RWPE1 (cell line): Measurements from ENCODE around the gene RDH13.
"Not testable (repeated sequence)": the region's sequence is repeated elsewhere in the genome, so short reads cannot be mapped to it uniquely, and the experiment has no call there.

ENCODE experiments used
- CTCF ChIA-PET: fragments of 350-600 bp; sonication (Branson Sonifier 250); formaldehyde crosslinking; extraction: SDS; loops from one replicate; lab custom pipeline; 2021; lab: Yijun Ruan, JAX
- POLR2A ChIA-PET: fragments of 400-600 bp; formaldehyde crosslinking; extraction: SDS; loops from one replicate; lab custom pipeline; 2020; ENCODE audit warnings: antibody characterized with exemption; ENCODE audit not compliant: low non-redundant PET; lab: Yijun Ruan, JAX
- DNase-seq: peaks from one replicate; pipeline ENCODE4 v3.0.0; 2012; ENCODE audit warnings: low spot score
- H3K27ac ChIP-seq: fragments of 450-650 bp; 2 replicates; pipeline ENCODE4 v1.5.1; 2017
- TF ChIP-seq, protein P1 (sequence below): fragments of 450-650 bp; conservative IDR thresholded peaks from 2 replicates; pipeline ENCODE4 v1.5.1; 2017; ENCODE audit warnings: low read depth, mild to moderate bottlenecking

RDH13 gene

DNA sequence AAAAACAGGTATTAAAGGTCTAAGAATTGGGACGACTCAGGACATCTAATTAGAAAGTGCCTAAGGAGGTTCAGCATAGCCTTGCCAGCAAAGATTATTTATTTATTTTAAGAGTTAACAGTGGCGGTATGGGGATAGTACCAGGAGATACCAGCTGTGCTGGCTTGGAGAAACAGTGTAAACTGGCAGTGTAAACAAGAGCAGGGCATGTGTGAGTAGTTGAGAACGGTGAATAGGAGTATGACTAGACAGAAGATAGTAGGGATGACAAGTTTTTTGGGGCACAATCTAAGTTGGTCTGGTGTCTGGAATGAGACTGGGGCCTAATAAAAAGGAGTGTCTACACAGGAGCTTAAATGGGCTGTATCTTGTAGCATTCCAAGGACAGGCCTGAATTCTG is 55.4 kb downstream of the RDH13 start:
- H3K27ac ChIP-seq, DNase-seq, POLR2A ChIA-PET: not testable (repeated sequence)
- CTCF ChIA-PET = interaction anchor here (0.6 kb wide), 1 partner anchor 847 kb away, joined by 3 read pairs; no protein-coding TSS in a partner anchor

DNA sequence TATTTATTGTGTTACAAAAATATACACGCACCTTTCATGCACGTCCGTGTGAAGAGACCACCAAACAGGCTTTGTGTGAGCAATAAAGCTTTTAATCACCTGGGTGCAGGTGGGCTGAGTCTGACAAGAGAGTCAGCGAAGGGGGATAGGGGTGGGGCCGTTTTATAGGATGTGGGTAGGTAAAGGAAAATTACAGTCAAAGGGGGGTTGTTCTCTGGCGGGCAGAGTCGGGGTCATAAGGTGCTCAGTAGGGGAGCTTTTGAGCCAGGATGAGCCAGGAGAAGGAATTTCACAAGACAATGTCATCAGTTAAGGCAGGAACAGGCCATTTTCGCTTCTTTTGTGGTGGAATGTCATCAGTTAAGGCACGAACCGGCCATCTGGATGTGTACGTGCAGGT is 56.2 kb downstream of the RDH13 start:
- not testable (repeated sequence) for DNase-seq
- POLR2A ChIA-PET = interaction anchor here (0.6 kb wide), 1 partner anchor 51 kb away, joined by 4 read pairs; no protein-coding TSS in a partner anchor

DNA sequence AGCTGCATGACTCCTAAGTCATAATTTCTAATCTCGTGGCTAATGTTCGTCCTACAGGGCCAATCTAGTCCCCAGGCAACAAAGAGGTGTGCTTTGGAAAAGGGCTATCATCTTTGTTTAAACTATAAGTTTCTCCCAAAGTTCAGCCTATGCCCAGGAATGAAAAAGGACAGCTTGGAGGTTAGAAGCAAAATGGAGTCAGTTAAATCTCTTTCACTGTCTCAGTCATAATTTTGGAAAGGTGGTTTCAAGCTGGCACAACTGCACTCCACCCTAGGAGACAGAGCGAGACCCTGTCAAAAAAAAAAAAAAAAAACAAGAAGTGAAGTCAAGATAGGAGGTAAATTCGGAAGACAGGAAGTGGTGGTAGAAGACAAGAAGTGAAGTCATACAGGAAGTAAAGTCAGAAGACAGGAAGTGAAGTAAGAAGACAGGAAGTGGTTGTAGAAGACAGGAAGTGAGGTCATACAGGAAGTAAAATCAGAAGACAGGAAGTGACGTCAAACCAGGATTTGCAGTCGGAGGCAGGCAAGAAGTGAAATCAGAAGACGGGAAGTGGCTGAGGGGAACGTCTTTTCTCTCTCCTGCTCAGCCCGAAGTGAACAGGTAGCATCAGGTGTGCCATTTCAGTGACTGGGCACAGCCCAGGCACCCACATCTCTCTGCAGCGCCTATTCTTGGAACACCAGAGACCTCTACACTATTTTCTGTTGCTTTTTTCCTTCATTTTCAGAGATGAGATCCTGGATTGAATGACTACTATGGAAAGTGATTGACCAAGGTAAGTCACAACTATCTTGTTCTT is 57.1 kb downstream of the RDH13 start:
- CTCF ChIA-PET = interaction anchor here (0.9 kb wide), 1 partner anchor 15 kb away, joined by 3 read pairs; no protein-coding TSS in a partner anchor
- H3K27ac ChIP-seq = peak overlapping the region; percentile 61
- POLR2A ChIA-PET = interaction anchor here (0.6 kb wide), 1 partner anchor 52 kb away, joined by 4 read pairs; no protein-coding TSS in a partner anchor
- DNase-seq = peak; percentile 75
- TF ChIP-seq, protein P1, sequence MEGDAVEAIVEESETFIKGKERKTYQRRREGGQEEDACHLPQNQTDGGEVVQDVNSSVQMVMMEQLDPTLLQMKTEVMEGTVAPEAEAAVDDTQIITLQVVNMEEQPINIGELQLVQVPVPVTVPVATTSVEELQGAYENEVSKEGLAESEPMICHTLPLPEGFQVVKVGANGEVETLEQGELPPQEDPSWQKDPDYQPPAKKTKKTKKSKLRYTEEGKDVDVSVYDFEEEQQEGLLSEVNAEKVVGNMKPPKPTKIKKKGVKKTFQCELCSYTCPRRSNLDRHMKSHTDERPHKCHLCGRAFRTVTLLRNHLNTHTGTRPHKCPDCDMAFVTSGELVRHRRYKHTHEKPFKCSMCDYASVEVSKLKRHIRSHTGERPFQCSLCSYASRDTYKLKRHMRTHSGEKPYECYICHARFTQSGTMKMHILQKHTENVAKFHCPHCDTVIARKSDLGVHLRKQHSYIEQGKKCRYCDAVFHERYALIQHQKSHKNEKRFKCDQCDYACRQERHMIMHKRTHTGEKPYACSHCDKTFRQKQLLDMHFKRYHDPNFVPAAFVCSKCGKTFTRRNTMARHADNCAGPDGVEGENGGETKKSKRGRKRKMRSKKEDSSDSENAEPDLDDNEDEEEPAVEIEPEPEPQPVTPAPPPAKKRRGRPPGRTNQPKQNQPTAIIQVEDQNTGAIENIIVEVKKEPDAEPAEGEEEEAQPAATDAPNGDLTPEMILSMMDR = no peak

More for the DNA sequence above, 56.2 kb downstream of the RDH13 start:
- CTCF ChIA-PET, H3K27ac ChIP-seq: not testable (repeated sequence)

DNA sequence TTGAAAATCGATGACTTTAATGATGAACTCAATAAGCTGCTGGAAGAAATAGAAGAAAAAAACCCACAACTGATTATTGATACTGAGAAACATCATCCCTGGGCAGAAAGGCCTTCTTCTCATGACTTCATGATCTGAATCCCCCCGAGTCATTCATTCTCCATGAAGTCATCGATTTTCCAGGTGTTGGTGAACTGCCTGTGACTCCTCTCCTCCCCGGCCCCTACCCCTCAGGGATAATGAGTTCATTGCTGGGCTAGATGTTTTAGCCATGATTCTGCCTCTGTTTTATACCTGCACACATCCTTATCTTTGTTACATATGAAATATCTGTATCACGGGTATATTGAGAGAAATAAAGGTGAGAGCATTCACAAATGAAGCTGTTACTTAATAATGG is 62.2 kb downstream of the RDH13 start:
- CTCF ChIA-PET = interaction anchor here (0.7 kb wide), 1 partner anchor 1738 kb away, joined by 3 read pairs; no protein-coding TSS in a partner anchor
- no peak overlapping the region for H3K27ac ChIP-seq
- DNase-seq = no peak
- TF ChIP-seq, protein P1 = no peak
- POLR2A ChIA-PET = no interaction called here

DNA sequence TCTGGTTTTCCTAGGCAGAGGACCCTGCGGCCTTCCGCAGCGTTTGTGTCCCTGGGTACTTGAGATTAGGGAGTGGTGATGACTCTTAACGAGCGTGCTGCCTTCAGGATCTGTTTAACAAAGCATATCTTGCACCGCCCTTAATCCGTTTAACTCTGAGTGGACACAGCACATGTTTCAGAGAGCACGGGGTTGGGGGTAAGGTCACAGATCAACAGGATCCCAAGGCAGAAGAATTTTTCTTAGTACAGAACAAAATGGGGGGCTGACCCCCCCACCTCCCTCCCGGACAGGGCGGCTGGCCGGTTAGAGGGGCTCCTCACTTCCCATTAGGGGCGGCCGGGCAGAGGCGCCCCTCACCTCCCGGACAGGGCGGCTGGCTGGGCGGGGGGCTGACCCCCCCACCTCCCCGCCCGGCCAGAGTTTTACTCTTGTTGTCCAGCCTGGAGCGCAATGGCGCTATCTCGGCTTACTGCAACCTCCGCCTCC is 64.2 kb downstream of the RDH13 start:
- H3K27ac ChIP-seq, POLR2A ChIA-PET, CTCF ChIA-PET, DNase-seq: not testable (repeated sequence)

DNA sequence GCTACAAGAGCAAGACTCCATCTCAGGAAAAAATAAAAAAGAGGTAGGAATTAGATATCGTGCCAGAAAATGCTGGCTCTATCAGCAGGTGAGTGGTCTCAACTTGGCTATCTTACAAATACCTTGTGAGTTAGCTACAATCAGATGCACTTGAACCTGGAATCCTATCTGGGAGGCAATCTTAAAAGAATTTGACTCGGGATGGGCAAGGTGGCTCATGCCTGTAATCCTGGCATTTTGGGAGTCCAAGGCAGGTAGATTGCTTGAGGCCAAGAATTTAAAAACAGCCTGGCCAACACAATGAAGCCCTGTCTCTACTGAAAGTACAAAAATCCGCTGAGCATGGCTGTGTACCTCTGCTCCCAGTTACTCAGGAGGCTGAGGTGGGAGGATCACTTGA is 67.4 kb downstream of the RDH13 start:
- ChIA-PET POLR2A (no interaction called here), CTCF (no interaction called here)
- H3K27ac ChIP-seq = no peak overlapping the region
- TF ChIP-seq, protein P1 = no peak
- DNase-seq = no peak
